Chondrocyte (in vitro differentiated cells): ENCODE data around the gene SMC1B. TPM values are rescaled to one million over a fixed set of nuclear protein-coding genes. Genes with fewer than 3 reads are reported as not detected.

ENCODE experiments used
- DNase-seq: peaks from one replicate; pipeline ENCODE4 v3.0.0; 2021; ENCODE audit warnings: mixed read lengths, low spot score
- H3K27ac Mint-ChIP-seq: one replicate; pipeline ENCODE4 v1.8.0; 2021; ENCODE audit warnings: mild to moderate bottlenecking, moderate library complexity, mixed read lengths; ENCODE audit not compliant: unreplicated experiment
- H3K27me3 Mint-ChIP-seq: 2 replicates; pipeline ENCODE4 v1.8.0; 2021; ENCODE audit warnings: low read depth, mixed read lengths
- H3K36me3 Mint-ChIP-seq: 2 replicates; pipeline ENCODE4 v1.8.0; 2021; ENCODE audit warnings: low read depth, mixed read lengths
- H3K4me1 Mint-ChIP-seq: 2 replicates; pipeline ENCODE4 v1.8.0; 2021; ENCODE audit warnings: low read depth, mild to moderate bottlenecking, mixed read lengths
- H3K4me3 Mint-ChIP-seq: one replicate; pipeline ENCODE4 v1.8.0; 2021; ENCODE audit warnings: mild to moderate bottlenecking, moderate library complexity, mixed read lengths; ENCODE audit not compliant: unreplicated experiment
- H3K9me3 Mint-ChIP-seq: 2 replicates; pipeline ENCODE4 v1.8.0; 2021; ENCODE audit warnings: low read depth, mixed read lengths
- CTCF ChIP-seq: fragments of 200-600 bp; sonication (generic); IDR thresholded peaks from 2 replicates; pipeline ENCODE4 v1.5.0; 2021; ENCODE audit warnings: antibody characterized with exemption, mild to moderate bottlenecking, moderate library complexity
- total RNA-seq: library from RNA; stranded (reverse); gene quantifications from 3 replicates; pipeline ENCODE4 v1.2.1, GENCODE V29; 2021

SMC1B gene
- total RNA-seq, 1 donor from 2014 or later = not detected

GRCh38 chr22:45427114-45427513 is 13.7 kb upstream of the SMC1B start:
- DNase-seq = no peak
- Mint-ChIP-seq H3K9me3 (peaks cover 3% of the 10 kb centered on the region), H3K4me3 (no peak overlapping the region), H3K27me3 (peaks cover 7% of the 10 kb centered on the region), H3K4me1 (no peaks in the 10 kb centered on the region), H3K36me3 (peaks cover 2% of the 10 kb centered on the region), H3K27ac (no peak overlapping the region)
- TF ChIP-seq CTCF = no peak

- H3K36me3 Mint-ChIP-seq = peaks cover 2% of the 10 kb centered on the region
- H3K27ac Mint-ChIP-seq = no peak overlapping the region
- H3K9me3 Mint-ChIP-seq = peaks cover 3% of the 10 kb centered on the region
- no peak for TF ChIP-seq CTCF
- no peak for DNase-seq
- H3K4me3 Mint-ChIP-seq = no peak overlapping the region
- H3K27me3 Mint-ChIP-seq = peaks cover 7% of the 10 kb centered on the region
- no peaks in the 10 kb centered on the region for H3K4me1 Mint-ChIP-seq
Observed at GRCh38 chr22:45426387-45426786, 13.0 kb upstream of the SMC1B start.

- Mint-ChIP-seq H3K27me3 (peaks cover 7% of the 10 kb centered on the region), H3K4me3 (no peak overlapping the region), H3K27ac (no peak overlapping the region), H3K36me3 (peaks cover 2% of the 10 kb centered on the region), H3K4me1 (no peaks in the 10 kb centered on the region), H3K9me3 (peaks cover 3% of the 10 kb centered on the region)
- DNase-seq = no peak
- no peak for TF ChIP-seq CTCF
Observed at GRCh38 chr22:45425531-45426265, 12.3 kb upstream of the SMC1B start.

GRCh38 chr22:45425101-45425500 is 11.7 kb upstream of the SMC1B start:
- H3K27ac Mint-ChIP-seq = no peak overlapping the region
- H3K9me3 Mint-ChIP-seq = peaks cover 3% of the 10 kb centered on the region
- no peaks in the 10 kb centered on the region for H3K4me1 Mint-ChIP-seq
- H3K36me3 Mint-ChIP-seq = peaks cover 4% of the 10 kb centered on the region
- DNase-seq = no peak
- TF ChIP-seq CTCF = no peak
- H3K4me3 Mint-ChIP-seq = no peak overlapping the region
- H3K27me3 Mint-ChIP-seq = peaks cover 7% of the 10 kb centered on the region

GRCh38 chr22:45424241-45424731 is 10.9 kb upstream of the SMC1B start:
- Mint-ChIP-seq H3K9me3 (peaks cover 3% of the 10 kb centered on the region), H3K27me3 (peaks cover 7% of the 10 kb centered on the region), H3K36me3 (peaks cover 4% of the 10 kb centered on the region), H3K4me1 (no peaks in the 10 kb centered on the region), H3K4me3 (no peak overlapping the region), H3K27ac (no peak overlapping the region)
- TF ChIP-seq CTCF = no peak
- no peak for DNase-seq
